ENCODE results near the gene RAPGEF4. TPM values are rescaled to one million over a fixed set of nuclear protein-coding genes. Genes with fewer than 3 reads are reported as not detected.
A peak's percentile ranks its signal among the peaks of the same experiment; 100 is the strongest.

The RAPGEF4 gene
- total RNA-seq, 1 donor = 0.36 TPM

GRCh38 chr2:173099271-173099670 is 363.6 kb downstream of the RAPGEF4 start:
- Histone ChIP-seq H2AFZ (ENCODE audit: low read length) (no peak overlapping the region), H3K4me1 (ENCODE audit: insufficient read depth, low read length) (peaks cover 4% of the 10 kb centered on the region), H3K27me3 (ENCODE audit: insufficient read depth, low read length) (no peaks in the 10 kb centered on the region), H3K4me3 (ENCODE audit: insufficient read depth, low read length) (no peak overlapping the region), H4K20me1 (ENCODE audit: insufficient read depth, low read length) (no peaks in the 10 kb centered on the region), H3K36me3 (ENCODE audit: insufficient read depth, low read length) (peaks cover 14% of the 10 kb centered on the region), H3K27ac (ENCODE audit: low read depth, low read length) (no peak overlapping the region), H3K4me2 (ENCODE audit: insufficient read depth, low read length) (no peak overlapping the region), H3K9me3 (ENCODE audit: low read depth, low read length) (no peaks in the 10 kb centered on the region), H3K79me2 (ENCODE audit: insufficient read depth, low read length) (peaks cover 75% of the 10 kb centered on the region)
- DNase-seq (ENCODE audit: insufficient read length, low spot score, missing footprints) = no peak
- TF ChIP-seq CTCF (IDR thresholded peaks at IDR 0.05; ENCODE audit: extremely low read depth, low read depth, low read length) = no peak

GRCh38 chr2:173099804-173100203 is 364.2 kb downstream of the RAPGEF4 start:
- Histone ChIP-seq H3K4me3 (ENCODE audit: insufficient read depth, low read length) (no peak overlapping the region), H3K79me2 (ENCODE audit: insufficient read depth, low read length) (peaks cover 74% of the 10 kb centered on the region), H3K27ac (ENCODE audit: low read depth, low read length) (no peak overlapping the region), H3K9me3 (ENCODE audit: low read depth, low read length) (no peaks in the 10 kb centered on the region), H3K36me3 (ENCODE audit: insufficient read depth, low read length) (peaks cover 14% of the 10 kb centered on the region), H3K4me2 (ENCODE audit: insufficient read depth, low read length) (no peak overlapping the region), H2AFZ (ENCODE audit: low read length) (no peak overlapping the region), H3K27me3 (ENCODE audit: insufficient read depth, low read length) (no peaks in the 10 kb centered on the region), H4K20me1 (ENCODE audit: insufficient read depth, low read length) (no peaks in the 10 kb centered on the region), H3K4me1 (ENCODE audit: insufficient read depth, low read length) (peaks cover 4% of the 10 kb centered on the region)
- DNase-seq (ENCODE audit: insufficient read length, low spot score, missing footprints) = no peak
- TF ChIP-seq CTCF (IDR thresholded peaks at IDR 0.05; ENCODE audit: extremely low read depth, low read depth, low read length) = no peak

GRCh38 chr2:173101687-173102086 is 366.0 kb downstream of the RAPGEF4 start:
- Histone ChIP-seq H2AFZ (ENCODE audit: low read length) (no peak overlapping the region), H3K27me3 (ENCODE audit: insufficient read depth, low read length) (no peaks in the 10 kb centered on the region), H3K4me2 (ENCODE audit: insufficient read depth, low read length) (peak overlapping the region; percentile 5), H4K20me1 (ENCODE audit: insufficient read depth, low read length) (no peaks in the 10 kb centered on the region), H3K4me1 (ENCODE audit: insufficient read depth, low read length) (peaks cover 4% of the 10 kb centered on the region), H3K79me2 (ENCODE audit: insufficient read depth, low read length) (peaks cover 74% of the 10 kb centered on the region), H3K4me3 (ENCODE audit: insufficient read depth, low read length) (no peak overlapping the region), H3K27ac (ENCODE audit: low read depth, low read length) (peak overlapping the region; percentile 29), H3K9me3 (ENCODE audit: low read depth, low read length) (no peaks in the 10 kb centered on the region), H3K36me3 (ENCODE audit: insufficient read depth, low read length) (peaks cover 11% of the 10 kb centered on the region)
- no peak for DNase-seq (ENCODE audit: insufficient read length, low spot score, missing footprints)
- TF ChIP-seq CTCF (IDR thresholded peaks at IDR 0.05; ENCODE audit: extremely low read depth, low read depth, low read length) = no peak

Small RNA genes within 50 kb of the gene (small RNA-seq; reads per million reads assigned to genes)
- gene RF01210 = not detected

Other genes starting within 250 kb of the RAPGEF4 start
- 18.9 and 26.8 TPM in 2 replicates for gene PDK1, start 179.8 kb upstream of the RAPGEF4 start, total RNA-seq